Kidney epithelial cell (primary cell): ENCODE results near the gene YPEL5. TPM values are rescaled to one million over a fixed set of nuclear protein-coding genes. Genes with fewer than 3 reads are reported as not detected.
"Not testable (repeated sequence)": the region's sequence is repeated elsewhere in the genome, so short reads cannot be mapped to it uniquely, and the experiment has no call there.

Experiments
- DNase-seq: peaks from one replicate; pipeline ENCODE4 v3.0.0-alpha.2; 2010; ENCODE audit warnings: low read depth
- H3K27me3 ChIP-seq: 2 replicates; pipeline ENCODE4 v1.6.0; 2011; ENCODE audit warnings: low read length; ENCODE audit not compliant: control insufficient read depth, insufficient read depth
- H3K36me3 ChIP-seq: 2 replicates; pipeline ENCODE4 v1.5.1; 2011; ENCODE audit warnings: low read length; ENCODE audit not compliant: control insufficient read depth, insufficient read depth
- H3K4me3 ChIP-seq: 2 replicates; pipeline ENCODE4 v1.5.1; 2011; ENCODE audit warnings: low read depth, mild to moderate bottlenecking, control low read depth, low read length
- total RNA-seq: library from RNA; depleted of rRNA; stranded (reverse); fragments of >200 nt; gene quantifications from 2 replicates; pipeline ENCODE4 v1.2.3, GENCODE V29; 2015
- TF ChIP-seq, protein P1 (sequence below): IDR thresholded peaks from 2 replicates; pipeline ENCODE4 v1.5.1; 2011; ENCODE audit warnings: mild to moderate bottlenecking, moderate library complexity, low read length, control low read depth, inconsistent platforms; ENCODE audit not compliant: insufficient read depth, poor library complexity, severe bottlenecking

YPEL5 gene
- total RNA-seq, 1 donor from 2014 or later: 71.2 TPM

DNA sequence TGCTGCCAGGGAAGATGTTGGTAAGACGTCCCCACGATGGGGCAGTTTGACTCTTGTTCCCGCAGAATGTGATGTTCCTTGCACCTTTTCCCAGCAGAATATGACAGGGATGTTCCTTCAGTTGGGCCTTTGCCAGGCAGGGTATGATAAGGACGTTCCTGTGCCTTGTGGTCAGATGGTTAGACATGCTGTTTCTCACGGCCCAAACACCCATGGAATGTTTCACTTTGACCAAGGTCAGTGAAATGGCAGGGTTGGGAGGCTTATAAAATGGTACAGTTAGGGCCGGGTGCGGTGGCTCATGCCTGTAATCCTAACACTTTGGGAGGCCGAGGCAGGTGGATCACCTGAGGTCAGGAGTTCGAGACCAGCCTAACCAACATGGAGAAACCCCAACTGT lies 40.3 kb upstream of the YPEL5 start:
- Histone ChIP-seq H3K36me3 (no peaks in the 10 kb centered on the region), H3K4me3 (no peak overlapping the region), H3K27me3 (no peaks in the 10 kb centered on the region)
- TF ChIP-seq, protein P1, sequence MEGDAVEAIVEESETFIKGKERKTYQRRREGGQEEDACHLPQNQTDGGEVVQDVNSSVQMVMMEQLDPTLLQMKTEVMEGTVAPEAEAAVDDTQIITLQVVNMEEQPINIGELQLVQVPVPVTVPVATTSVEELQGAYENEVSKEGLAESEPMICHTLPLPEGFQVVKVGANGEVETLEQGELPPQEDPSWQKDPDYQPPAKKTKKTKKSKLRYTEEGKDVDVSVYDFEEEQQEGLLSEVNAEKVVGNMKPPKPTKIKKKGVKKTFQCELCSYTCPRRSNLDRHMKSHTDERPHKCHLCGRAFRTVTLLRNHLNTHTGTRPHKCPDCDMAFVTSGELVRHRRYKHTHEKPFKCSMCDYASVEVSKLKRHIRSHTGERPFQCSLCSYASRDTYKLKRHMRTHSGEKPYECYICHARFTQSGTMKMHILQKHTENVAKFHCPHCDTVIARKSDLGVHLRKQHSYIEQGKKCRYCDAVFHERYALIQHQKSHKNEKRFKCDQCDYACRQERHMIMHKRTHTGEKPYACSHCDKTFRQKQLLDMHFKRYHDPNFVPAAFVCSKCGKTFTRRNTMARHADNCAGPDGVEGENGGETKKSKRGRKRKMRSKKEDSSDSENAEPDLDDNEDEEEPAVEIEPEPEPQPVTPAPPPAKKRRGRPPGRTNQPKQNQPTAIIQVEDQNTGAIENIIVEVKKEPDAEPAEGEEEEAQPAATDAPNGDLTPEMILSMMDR: no peak
- DNase-seq: no peak

DNA sequence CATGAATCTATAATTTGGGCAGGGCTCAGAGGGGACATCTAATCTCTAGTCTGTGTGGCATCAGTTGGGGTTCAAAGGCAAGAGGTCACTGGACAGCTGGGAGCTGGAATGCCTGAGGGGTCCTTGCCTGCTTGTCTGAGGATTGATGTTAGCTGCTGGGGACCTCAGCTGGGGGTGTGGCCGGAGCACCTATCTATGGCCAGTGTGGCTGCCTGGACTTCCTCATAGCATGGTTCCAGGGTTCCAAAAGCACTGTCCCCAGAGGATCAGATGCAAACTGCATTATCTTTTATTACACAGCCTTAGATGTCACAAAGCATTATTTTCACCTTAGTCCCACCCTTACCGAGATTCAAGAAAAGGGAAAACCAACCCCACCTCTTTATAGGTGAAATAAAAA lies 38.6 kb upstream of the YPEL5 start:
- no peaks in the 10 kb centered on the region for H3K27me3 ChIP-seq
- H3K36me3 ChIP-seq: no peaks in the 10 kb centered on the region
- TF ChIP-seq, protein P1: no peak
- no peak for DNase-seq
- no peak overlapping the region for H3K4me3 ChIP-seq

DNA sequence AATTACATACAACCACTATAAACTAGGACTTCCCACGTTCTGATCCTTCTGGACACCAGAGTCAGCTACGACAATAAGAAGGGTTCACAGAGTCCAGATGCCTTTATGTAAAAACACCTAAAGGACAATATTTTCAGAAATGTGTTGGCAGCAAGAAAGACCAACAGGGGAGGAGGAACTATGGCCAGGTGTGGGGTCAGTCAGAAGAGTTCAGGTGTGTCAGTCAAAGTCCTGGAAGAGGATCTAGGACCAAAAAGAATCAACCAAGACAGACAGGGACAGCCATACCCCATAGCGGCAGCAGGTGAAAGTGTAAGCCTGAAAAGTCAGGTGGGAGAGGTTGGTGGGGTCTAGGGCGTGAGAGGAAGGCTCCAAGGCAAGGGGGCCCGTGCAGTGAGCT lies 38.0 kb upstream of the YPEL5 start:
- H3K36me3 ChIP-seq: no peaks in the 10 kb centered on the region
- no peaks in the 10 kb centered on the region for H3K27me3 ChIP-seq
- TF ChIP-seq, protein P1: no peak
- DNase-seq: no peak
- H3K4me3 ChIP-seq: no peak overlapping the region

DNA sequence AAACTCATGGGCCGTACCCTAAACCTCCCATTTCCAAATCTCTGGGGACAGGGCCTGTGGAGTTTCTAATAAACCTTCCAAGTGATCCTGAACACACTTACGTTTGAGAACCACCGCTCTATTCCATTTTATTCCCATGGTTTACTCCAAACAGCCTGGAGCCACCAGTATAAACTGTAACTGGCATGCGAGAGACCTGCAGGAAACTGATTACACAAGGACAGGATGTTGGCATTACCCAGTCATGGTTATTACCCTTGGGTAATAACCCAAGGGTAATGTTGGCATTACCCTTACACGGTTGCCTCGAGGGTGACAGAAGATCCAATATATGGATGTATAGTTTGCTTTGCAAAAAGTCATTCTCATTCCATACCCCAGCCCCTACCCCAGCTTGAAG lies 37.0 kb upstream of the YPEL5 start:
- TF ChIP-seq, protein P1: no peak
- H3K4me3 ChIP-seq: no peak overlapping the region
- no peak for DNase-seq
- H3K27me3 ChIP-seq: no peaks in the 10 kb centered on the region
- H3K36me3 ChIP-seq: no peaks in the 10 kb centered on the region

DNA sequence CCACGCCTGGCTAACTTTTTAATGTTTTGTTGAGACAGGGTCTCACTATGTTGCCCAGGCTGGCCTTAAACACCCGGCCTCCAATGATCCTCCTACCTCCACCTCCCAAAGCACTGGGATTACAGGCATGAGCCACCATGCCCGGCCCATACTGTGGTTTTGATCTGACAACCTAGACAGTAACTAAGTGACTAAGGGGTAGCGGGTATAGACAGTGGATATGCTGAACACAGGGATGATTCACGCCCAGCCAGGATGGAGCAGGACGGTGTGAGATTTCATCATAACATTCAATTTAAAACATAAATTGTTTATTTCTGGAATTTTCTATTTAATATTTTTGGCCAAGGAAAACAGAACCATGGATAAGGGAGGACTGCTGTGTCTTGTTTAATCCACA lies 36.0 kb upstream of the YPEL5 start:
- no peak overlapping the region for H3K4me3 ChIP-seq
- TF ChIP-seq, protein P1: no peak
- H3K27me3 ChIP-seq: no peaks in the 10 kb centered on the region
- no peaks in the 10 kb centered on the region for H3K36me3 ChIP-seq
- DNase-seq: no peak

DNA sequence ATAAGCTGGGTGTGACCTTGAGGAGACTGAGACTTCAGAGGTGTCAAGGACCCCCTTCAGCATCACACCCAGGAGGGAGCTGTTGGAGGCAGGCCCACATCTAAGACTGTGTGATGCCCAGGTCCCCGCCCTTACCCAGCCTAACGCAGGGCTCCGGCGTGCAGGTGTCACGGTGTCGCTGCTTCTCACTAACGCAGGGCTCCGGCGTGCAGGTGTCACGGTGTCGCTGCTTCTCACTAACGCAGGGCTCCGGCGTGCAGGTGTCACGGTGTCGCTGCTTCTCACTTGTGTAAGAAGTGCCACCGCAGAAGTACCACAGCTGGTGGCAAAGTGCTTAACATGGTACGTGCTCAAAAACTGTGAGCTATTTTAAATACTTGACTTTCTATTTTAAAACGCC lies 35.6 kb upstream of the YPEL5 start:
- not testable (repeated sequence) for H3K27me3 ChIP-seq, DNase-seq, H3K4me3 ChIP-seq, H3K36me3 ChIP-seq
